ENCODE measurements around the gene OR51A7. TPM values are rescaled to one million over a fixed set of nuclear protein-coding genes. Genes with fewer than 3 reads are reported as not detected.

OR51A7 gene
- total RNA-seq, 4 donors from 2014 or later: not detected

- no peaks in the 10 kb centered on the region for H3K4me1 ChIP-seq
- no peaks in the 10 kb centered on the region for H3K36me3 ChIP-seq
- TF ChIP-seq EP300 (IDR thresholded peaks at IDR 0.05) (no peak), POLR2A (IDR thresholded peaks at IDR 0.05) (no peak), CTCF (IDR thresholded peaks at IDR 0.05) (no peak)
- WGBS, 2 donors: 68 to 78% methylated on average over 4 of the region's 4 CpGs
- no peak overlapping the region for H3K4me3 ChIP-seq
- no peak overlapping the region for H3K27ac ChIP-seq
- DNase-seq (ENCODE audit: low spot score in 2 of 2): no peak
- H3K9me3 ChIP-seq: no peaks in the 10 kb centered on the region
- no peaks in the 10 kb centered on the region for H3K27me3 ChIP-seq
Observed at GRCh38 chr11:4957396-4957795, 53.8 kb downstream of the OR51A7 start.

Other genes starting within 250 kb of the OR51A7 start
- gene OR51E2, start 205.9 kb upstream of the OR51A7 start, total RNA-seq: under 1 TPM in 2 of 4 donors, not detected in 2; 0.20 to 0.42 TPM
- not detected for gene MMP26, start 199.0 kb upstream of the OR51A7 start, total RNA-seq
- not detected for gene OR51F1, start 133.8 kb upstream of the OR51A7 start, total RNA-seq
- not detected for gene OR52R1, start 99.4 kb upstream of the OR51A7 start, total RNA-seq
- gene OR51F2, start 82.5 kb upstream of the OR51A7 start, total RNA-seq: not detected
- gene OR51S1, start 54.6 kb upstream of the OR51A7 start, total RNA-seq: not detected
- not detected for gene OR51T1, start 21.9 kb upstream of the OR51A7 start, total RNA-seq
- gene OR51G2, start 15.6 kb downstream of the OR51A7 start, total RNA-seq: not detected
- not detected for gene OR51G1, start 20.6 kb downstream of the OR51A7 start, total RNA-seq
- not detected for gene OR51A4, start 43.8 kb downstream of the OR51A7 start, total RNA-seq
- not detected for gene OR51A2, start 51.9 kb downstream of the OR51A7 start, total RNA-seq
- not detected for gene OR51L1, start 91.1 kb downstream of the OR51A7 start, total RNA-seq
- gene OR52J3, start 142.7 kb downstream of the OR51A7 start, total RNA-seq: not detected
- not detected for gene OR52E2, start 155.8 kb downstream of the OR51A7 start, total RNA-seq
- gene OR52E1, start 165.8 kb downstream of the OR51A7 start, total RNA-seq: not detected
- not detected for gene OR52A5, start 234.6 kb downstream of the OR51A7 start, total RNA-seq

Measured in tibial nerve (tissue), 4 donors.